Ishikawa (cell line): ENCODE measurements around the gene MVK.

Source experiments
- CEBPB ChIP-seq: IDR thresholded peaks from 2 replicates; pipeline ENCODE4 v1.6.1; 2012
- CREB1 ChIP-seq: IDR thresholded peaks from 2 replicates; pipeline ENCODE4 v1.6.1; 2012; ENCODE audit warnings: low read depth
- EP300 ChIP-seq: IDR thresholded peaks from 2 replicates; pipeline ENCODE4 v1.6.1; 2012; ENCODE audit warnings: borderline replicate concordance
- FOXM1 ChIP-seq: IDR thresholded peaks from 2 replicates; pipeline ENCODE4 v1.6.1; 2012; ENCODE audit warnings: low read depth, borderline replicate concordance
- MAX ChIP-seq: IDR thresholded peaks from 2 replicates; pipeline ENCODE4 v1.6.1; 2012
- NFIC ChIP-seq: IDR thresholded peaks from 2 replicates; pipeline ENCODE4 v1.6.1; 2012
- RAD21 ChIP-seq: IDR thresholded peaks from 2 replicates; pipeline ENCODE4 v1.6.1; 2012; ENCODE audit warnings: low read depth
- REST ChIP-seq: IDR thresholded peaks from 2 replicates; pipeline ENCODE4 v1.6.1; 2012; ENCODE audit warnings: low read depth, mild to moderate bottlenecking
- TAF1 ChIP-seq: IDR thresholded peaks from 2 replicates; pipeline ENCODE4 v1.6.1; 2012; ENCODE audit warnings: low read depth, mild to moderate bottlenecking
- TCF12 ChIP-seq: IDR thresholded peaks from 2 replicates; pipeline ENCODE4 v1.6.1; 2012; ENCODE audit warnings: low read depth
- TEAD4 ChIP-seq: IDR thresholded peaks from 2 replicates; pipeline ENCODE4 v1.6.1; 2012
- USF1 ChIP-seq: IDR thresholded peaks from 2 replicates; pipeline ENCODE4 v1.6.1; 2012
- YY1 ChIP-seq: IDR thresholded peaks from 2 replicates; pipeline ENCODE4 v1.6.1; 2012; ENCODE audit warnings: low read depth
- ZBTB7A ChIP-seq: IDR thresholded peaks from 2 replicates; pipeline ENCODE4 v1.6.1; 2012; ENCODE audit warnings: low read depth

GRCh38 chr12:109535863-109536250 is 37.7 kb upstream of the MVK start:
- TF ChIP-seq EP300 (no peak), CREB1 (no peak), TCF12 (no peak), YY1 (no peak), NFIC (no peak), REST (no peak), TAF1 (no peak), RAD21 (no peak), TEAD4 (no peak), CEBPB (no peak), USF1 (no peak), MAX (no peak), ZBTB7A (no peak), FOXM1 (no peak)
